Measurements from ENCODE around the gene ADCY2.
"Not testable (repeated sequence)": the region's sequence is repeated elsewhere in the genome, so short reads cannot be mapped to it uniquely, and the experiment has no call there.

Gene ADCY2

DNA sequence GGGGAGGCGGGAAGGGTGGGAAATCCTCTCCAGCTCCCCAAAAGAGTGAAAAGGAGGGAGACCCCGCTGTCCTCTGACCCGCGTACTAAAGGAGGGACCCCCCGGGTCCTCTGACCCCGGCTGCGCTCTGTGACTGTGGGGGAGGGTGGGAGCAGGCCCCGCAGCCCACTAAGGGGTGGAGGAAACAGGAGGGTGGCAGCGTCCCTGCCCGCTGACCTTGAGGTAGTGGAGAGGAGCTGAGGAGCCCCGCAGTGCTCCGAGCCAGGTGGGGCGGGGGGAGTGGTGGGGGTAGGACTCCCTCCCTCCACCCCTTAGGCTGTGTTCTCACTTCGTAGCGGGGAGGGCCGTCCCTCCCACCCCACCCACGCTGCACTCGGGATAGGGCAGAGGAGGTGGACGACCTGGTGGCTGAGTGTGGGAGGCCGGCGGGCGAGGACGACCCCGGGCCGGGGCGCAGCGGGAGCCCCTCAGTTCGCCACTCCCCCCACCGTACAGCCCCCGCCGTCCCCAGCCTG is 449 bp upstream of the ADCY2 start:
- no peak for DNase-seq (ENCODE audit: extremely low read depth in 1 of 2, low read depth in 1 of 2)

- DNase-seq (ENCODE audit: extremely low read depth in 1 of 2, low read depth in 1 of 2) = no peak
Observed at GRCh38 chr5:7396713-7397454, 946 bp downstream of the ADCY2 start.

- no peak for DNase-seq (ENCODE audit: extremely low read depth in 1 of 2, low read depth in 1 of 2)
Observed at GRCh38 chr5:7397937-7398336, 2.0 kb downstream of the ADCY2 start.

DNA sequence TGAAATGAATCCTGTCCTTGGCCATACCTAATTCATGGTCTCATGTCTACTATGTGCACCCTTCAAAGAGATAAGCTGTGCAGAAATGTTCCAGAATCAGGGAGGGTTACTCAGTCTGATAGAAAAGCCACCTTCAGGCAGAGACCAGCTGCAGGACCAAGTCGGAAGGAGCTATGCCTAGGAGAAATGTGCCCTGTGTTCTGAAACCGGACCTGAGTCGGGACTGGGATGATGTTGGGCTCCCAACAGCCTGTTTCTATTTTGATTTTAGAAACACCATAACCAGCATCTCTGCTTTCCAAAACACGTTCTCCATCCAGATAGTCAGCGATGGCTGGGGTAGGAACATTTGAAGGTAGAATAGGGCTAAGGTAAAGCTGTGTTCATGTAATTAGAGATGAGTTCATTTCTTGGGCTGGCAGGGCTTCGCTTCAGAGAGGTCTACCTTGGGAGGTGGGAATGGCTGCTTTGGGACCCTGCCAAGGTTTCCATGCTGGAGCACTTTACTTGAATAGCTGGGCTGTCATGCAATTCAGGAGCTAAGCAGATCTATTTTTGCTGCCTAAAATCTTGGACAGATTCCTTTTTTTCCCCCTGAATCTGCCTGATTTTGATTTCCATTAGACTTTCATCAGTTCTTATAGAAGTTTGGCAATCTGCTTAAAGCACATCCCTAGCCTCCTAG is 2.8 kb downstream of the ADCY2 start:
- no peak for DNase-seq (ENCODE audit: extremely low read depth in 1 of 2, low read depth in 1 of 2)

GRCh38 chr5:7405277-7405676 is 9.3 kb downstream of the ADCY2 start:
- no peak for DNase-seq (ENCODE audit: extremely low read depth in 1 of 2, low read depth in 1 of 2)

DNA sequence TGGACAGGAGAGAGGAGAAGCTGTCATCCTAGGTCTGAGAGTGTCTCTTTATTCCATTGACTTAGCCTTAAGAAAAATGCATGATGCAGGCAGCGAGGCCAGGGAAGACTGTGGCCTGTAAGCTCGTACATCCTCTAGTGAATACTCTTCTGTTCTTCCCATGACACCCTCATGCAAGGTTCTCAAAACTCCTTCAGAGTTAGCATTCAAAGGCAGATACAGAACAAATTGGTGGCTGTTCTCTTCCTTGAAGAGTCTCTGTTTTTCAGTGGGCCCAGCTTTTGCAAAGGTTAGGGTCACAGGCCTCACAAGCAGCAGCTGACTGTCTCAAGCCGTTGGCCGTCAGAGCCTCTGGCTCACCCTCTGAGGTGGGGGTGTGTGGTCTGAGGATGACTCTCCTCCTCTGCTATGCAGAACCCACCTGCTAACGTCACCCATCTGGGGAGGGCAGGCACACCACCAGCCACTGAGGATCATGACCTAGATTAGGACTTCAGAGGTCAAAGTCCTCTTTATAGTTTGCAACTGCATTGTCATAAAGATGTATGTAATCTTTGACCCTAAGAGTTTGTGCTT is 15.1 kb downstream of the ADCY2 start:
- DNase-seq (ENCODE audit: extremely low read depth in 1 of 2, low read depth in 1 of 2) = no peak

- DNase-seq (ENCODE audit: extremely low read depth in 1 of 2, low read depth in 1 of 2) = no peak
Observed at GRCh38 chr5:7412409-7412808, 16.5 kb downstream of the ADCY2 start.

DNA sequence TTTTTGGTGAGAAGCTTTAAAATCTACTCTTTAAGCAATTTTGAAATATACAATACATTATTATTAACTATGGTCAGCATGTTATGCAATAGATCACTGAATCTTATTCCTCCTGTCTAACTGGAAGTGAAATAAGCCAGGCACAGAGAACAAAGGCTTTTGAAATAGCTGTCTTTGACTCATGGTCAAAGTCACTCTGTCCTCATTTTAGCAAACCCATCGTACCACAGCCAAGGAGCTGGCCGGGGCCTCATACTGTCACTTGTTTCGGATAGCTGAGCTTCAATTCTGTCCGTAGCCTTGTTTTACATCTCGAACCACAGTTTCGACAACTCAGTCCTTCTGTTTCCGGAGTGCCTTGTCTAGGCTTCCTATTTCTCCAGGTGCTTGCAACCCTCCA is 19.2 kb downstream of the ADCY2 start:
- DNase-seq (ENCODE audit: extremely low read depth in 1 of 2, low read depth in 1 of 2) = no peak

DNA sequence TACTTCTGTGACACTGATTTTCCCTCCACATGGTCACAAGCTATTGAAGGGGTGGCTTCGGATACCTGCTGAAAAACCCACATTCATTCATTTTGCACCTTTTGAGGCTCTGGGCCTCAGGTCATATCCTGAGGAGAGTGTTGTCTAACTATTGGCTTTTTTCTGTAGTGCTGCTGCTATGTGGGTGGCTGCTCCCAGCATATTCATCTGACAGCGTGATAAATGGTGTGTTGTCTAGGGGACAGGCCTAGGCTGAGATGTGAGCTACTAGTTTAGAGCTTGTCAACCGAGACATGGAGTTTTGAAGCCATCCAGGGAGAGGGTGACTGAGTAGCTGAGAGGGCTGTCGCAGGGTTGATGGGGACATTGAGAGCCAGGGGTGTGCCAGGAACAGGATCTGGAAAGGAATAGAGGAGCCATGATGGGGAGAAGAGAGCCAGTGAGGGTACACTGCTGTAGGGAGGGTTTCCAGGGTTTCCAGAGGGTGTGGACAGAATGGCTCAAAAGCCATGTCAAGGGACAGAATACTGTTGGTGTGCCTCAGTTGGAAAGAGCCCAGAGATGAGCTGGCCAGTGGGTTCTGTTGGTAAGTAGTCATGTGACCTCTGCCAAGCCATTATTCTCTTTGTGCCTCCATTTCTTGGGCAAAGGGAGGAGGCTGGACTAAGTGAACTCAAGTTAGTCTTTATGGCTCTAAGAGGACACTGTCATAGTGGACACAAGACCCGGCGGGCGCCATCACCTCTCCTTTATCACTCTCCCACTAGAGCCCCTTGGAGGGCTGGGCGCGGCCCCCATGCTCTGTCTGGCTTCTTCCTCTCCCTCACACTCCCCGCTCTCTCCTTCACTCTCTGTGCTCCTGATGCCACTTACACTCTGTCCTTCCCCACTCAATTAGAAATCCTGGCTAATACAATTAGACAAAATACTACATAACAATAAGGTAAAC is 19.9 kb downstream of the ADCY2 start:
- DNase-seq (ENCODE audit: extremely low read depth in 1 of 2, low read depth in 1 of 2) = no peak

GRCh38 chr5:7418276-7418675 is 22.3 kb downstream of the ADCY2 start:
- no peak for DNase-seq (ENCODE audit: extremely low read depth in 1 of 2, low read depth in 1 of 2)

DNA sequence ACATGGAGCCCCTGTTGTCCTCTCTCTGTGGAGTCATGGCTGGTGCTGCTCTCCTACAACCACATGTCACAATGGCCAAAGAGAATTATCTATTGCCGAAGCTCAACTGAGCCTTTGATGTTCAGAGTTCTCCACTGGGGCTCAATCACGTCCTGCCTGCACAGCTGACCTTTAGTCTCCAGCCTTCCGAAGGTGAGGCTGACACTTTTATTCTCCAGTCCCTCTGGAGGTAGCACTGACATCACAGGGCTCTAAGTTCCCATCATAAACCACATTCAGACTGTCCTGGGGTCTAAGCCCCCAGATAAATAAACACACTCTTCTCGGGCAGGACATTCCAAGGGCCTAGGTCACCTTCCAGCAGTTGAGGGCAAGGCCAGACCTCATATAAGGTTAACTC is 23.4 kb downstream of the ADCY2 start:
- DNase-seq (ENCODE audit: extremely low read depth in 1 of 2, low read depth in 1 of 2) = no peak

- no peak for DNase-seq (ENCODE audit: extremely low read depth in 1 of 2, low read depth in 1 of 2)
Observed at GRCh38 chr5:7419846-7420245, 23.9 kb downstream of the ADCY2 start.

- no peak for DNase-seq (ENCODE audit: extremely low read depth in 1 of 2, low read depth in 1 of 2)
Observed at GRCh38 chr5:7420510-7421280, 24.8 kb downstream of the ADCY2 start.

GRCh38 chr5:7422316-7423106 is 26.6 kb downstream of the ADCY2 start:
- DNase-seq (ENCODE audit: extremely low read depth in 1 of 2, low read depth in 1 of 2) = no peak

- not testable (repeated sequence) for DNase-seq (ENCODE audit: extremely low read depth in 1 of 2, low read depth in 1 of 2)
Observed at GRCh38 chr5:7423231-7423630, 27.3 kb downstream of the ADCY2 start.

GRCh38 chr5:7425830-7426229 is 29.9 kb downstream of the ADCY2 start:
- DNase-seq (ENCODE audit: extremely low read depth in 1 of 2, low read depth in 1 of 2) = no peak

DNA sequence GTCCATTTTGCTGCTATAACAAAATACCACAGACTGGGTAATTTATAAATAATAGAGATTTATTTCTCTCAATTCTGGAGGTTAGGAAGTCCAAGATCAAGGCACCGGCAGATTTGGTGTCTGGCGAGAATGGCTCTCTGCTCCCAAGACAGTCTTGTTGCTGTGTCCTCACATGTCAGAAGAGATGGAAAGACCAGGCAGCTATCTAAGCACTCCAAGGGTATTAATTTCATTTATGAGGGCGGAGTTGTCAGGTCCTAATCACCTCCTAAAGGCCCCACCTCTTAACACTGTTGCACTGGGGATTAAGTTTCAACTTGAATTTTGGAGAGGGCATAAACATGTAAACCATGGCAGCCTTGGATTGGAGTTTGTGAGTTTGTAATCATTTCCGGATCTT is 30.3 kb downstream of the ADCY2 start:
- no peak for DNase-seq (ENCODE audit: extremely low read depth in 1 of 2, low read depth in 1 of 2)

DNA sequence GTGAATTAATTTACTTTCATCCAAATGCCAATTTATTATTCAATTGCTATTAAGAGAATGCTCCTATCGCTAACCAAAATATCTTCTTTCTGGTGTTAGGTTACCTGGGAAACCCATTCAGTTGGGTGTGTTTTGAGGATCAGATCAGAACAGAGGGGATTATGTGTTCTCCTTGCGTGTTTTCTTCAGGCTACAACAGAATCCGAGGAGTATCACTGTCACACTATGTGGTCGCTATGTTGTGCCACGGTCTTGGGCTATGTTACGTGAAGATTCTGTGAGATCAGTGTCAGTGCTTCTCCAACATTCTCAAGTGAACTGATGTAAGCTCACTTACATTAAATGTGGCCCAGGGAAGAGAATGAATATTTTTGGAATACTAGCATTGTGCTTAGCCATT is 39.0 kb downstream of the ADCY2 start:
- DNase-seq (ENCODE audit: extremely low read depth in 1 of 2, low read depth in 1 of 2) = no peak

GRCh38 chr5:7435503-7435902 is 39.6 kb downstream of the ADCY2 start:
- no peak for DNase-seq (ENCODE audit: extremely low read depth in 1 of 2, low read depth in 1 of 2)
